HepG2 (cell line): Measurements from ENCODE around the gene SLC20A1. TPM values are rescaled to one million over a fixed set of nuclear protein-coding genes. Genes with fewer than 3 reads are reported as not detected.
A peak's percentile ranks its signal among the peaks of the same experiment; 100 is the strongest.

ENCODE experiments used
- BORCS8-MEF2B ChIP-seq: sonication (generic); formaldehyde crosslinking; IDR thresholded peaks from 2 replicates; pipeline ENCODE4 v1.8.0; 2022; ENCODE audit warnings: mild to moderate bottlenecking, missing genetic modification reagents
- HINFP ChIP-seq: sonication (generic); formaldehyde crosslinking; IDR thresholded peaks from 2 replicates; pipeline ENCODE4 v1.4.0; 2020; ENCODE audit warnings: low read depth, mild to moderate bottlenecking, missing genetic modification reagents
- KIAA2018 ChIP-seq: sonication (generic); formaldehyde crosslinking; IDR thresholded peaks from 2 replicates; pipeline ENCODE4 v1.5.0; 2020; ENCODE audit warnings: mild to moderate bottlenecking, missing genetic modification reagents, borderline replicate concordance
- PBX2 ChIP-seq: IDR thresholded peaks from 2 replicates; pipeline ENCODE4 v1.6.1; 2016; ENCODE audit warnings: control low read depth
- RELA ChIP-seq: sonication (generic); formaldehyde crosslinking; IDR thresholded peaks from 2 replicates; pipeline ENCODE4 v1.4.0; 2020; ENCODE audit warnings: missing genetic modification reagents
- RERE ChIP-seq: IDR thresholded peaks from 2 replicates; pipeline ENCODE4 v1.6.1; 2016; ENCODE audit warnings: low read depth, missing genetic modification reagents, missing compliant biosample characterization
- SRF ChIP-seq: IDR thresholded peaks from 2 replicates; pipeline ENCODE4 v1.6.1; 2011; ENCODE audit warnings: mild to moderate bottlenecking, low read depth, low read length, moderate library complexity
- polyA plus RNA-seq, 8 experiments: library from polyadenylated mRNA; depleted of rRNA in 3 of 8; stranded (reverse) in 7 of 8; unstranded in 1 of 8; fragments of >200 nt; fragmentation: Illumina TruSeq in 4 of 8; extraction: Trizol in 4 of 8; gene quantifications; 2 replicates each; pipeline versions ENCODE4 v1.2.1 to v1.2.3, GENCODE V29; 2011 to 2016; ENCODE audit warnings: low read depth in 4 of 8, missing spikeins in 1 of 8, mixed read lengths in 1 of 8; ENCODE audit not compliant: insufficient read depth in 1 of 8
- total RNA-seq, 5 experiments: library from RNA; depleted of rRNA; stranded (reverse); fragments of >200 nt; fragmentation: Illumina TruSeq; extraction: Trizol; gene quantifications; 2 replicates each; pipeline ENCODE4 v1.2.3, GENCODE V29; 2016; ENCODE audit warnings: low read depth in 1 of 5
- TF ChIP-seq, protein P1 (sequence below): sonication (generic); formaldehyde crosslinking; IDR thresholded peaks from 2 replicates; pipeline ENCODE4 v1.4.0; 2020; ENCODE audit warnings: missing genetic modification reagents, low read depth, mild to moderate bottlenecking, borderline replicate concordance

SLC20A1 gene
- total and polyA plus RNA-seq, 2 of the 13 experiments (the other 11 are each of a cell fraction or from before 2014, with no cell fraction given) = 54.0 to 85.9 TPM

GRCh38 chr2:112644155-112644932, 1.4 kb upstream of the SLC20A1 start (continued):
- TF ChIP-seq RERE (CRISPR knock-in tag) (peak; percentile 78; the same call in 1 of the 2 replicates), RELA (CRISPR knock-in tag) (no peak), BORCS8-MEF2B (CRISPR knock-in tag) (no peak), HINFP (no peak), SRF (no peak), PBX2 (CRISPR knock-in tag) (no peak), KIAA2018 (CRISPR knock-in tag) (no peak)
- TF ChIP-seq, protein P1, sequence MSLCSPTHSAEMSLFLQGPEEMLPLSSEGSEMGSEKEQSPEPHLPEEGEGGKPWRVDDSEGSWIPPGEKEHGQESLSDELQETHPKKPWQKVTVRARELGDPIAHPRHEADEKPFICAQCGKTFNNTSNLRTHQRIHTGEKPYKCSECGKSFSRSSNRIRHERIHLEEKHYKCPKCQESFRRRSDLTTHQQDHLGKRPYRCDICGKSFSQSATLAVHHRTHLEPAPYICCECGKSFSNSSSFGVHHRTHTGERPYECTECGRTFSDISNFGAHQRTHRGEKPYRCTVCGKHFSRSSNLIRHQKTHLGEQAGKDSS (CRISPR knock-in tag) = 0 out of 2 replicates have a peak, but pooled peaks have one; percentile 59
